Tracheal epithelial cell (primary cell): ENCODE results near the gene HDAC10. TPM values are rescaled to one million over a fixed set of nuclear protein-coding genes. Genes with fewer than 3 reads are reported as not detected.

ENCODE experiments used
- total RNA-seq: library from RNA; depleted of rRNA; stranded (reverse); fragments of >200 nt; gene quantifications from 2 replicates; pipeline ENCODE4 v1.2.1, GENCODE V29; 2014

The HDAC10 gene, protein sequence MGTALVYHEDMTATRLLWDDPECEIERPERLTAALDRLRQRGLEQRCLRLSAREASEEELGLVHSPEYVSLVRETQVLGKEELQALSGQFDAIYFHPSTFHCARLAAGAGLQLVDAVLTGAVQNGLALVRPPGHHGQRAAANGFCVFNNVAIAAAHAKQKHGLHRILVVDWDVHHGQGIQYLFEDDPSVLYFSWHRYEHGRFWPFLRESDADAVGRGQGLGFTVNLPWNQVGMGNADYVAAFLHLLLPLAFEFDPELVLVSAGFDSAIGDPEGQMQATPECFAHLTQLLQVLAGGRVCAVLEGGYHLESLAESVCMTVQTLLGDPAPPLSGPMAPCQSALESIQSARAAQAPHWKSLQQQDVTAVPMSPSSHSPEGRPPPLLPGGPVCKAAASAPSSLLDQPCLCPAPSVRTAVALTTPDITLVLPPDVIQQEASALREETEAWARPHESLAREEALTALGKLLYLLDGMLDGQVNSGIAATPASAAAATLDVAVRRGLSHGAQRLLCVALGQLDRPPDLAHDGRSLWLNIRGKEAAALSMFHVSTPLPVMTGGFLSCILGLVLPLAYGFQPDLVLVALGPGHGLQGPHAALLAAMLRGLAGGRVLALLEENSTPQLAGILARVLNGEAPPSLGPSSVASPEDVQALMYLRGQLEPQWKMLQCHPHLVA
- total RNA-seq = 16.9 and 17.7 TPM in 2 replicates

GRCh38 chr22:50250555-50251476 lies at the start of gene HDAC10:
Gene HDAC10 (minus strand): TSS chr22:50251265. CDS start chr22:50251032, 233 bp downstream.

GRCh38 chr22:50269970-50270665 lies 19.1 kb upstream of the HDAC10 start, which contains the start of gene MAPK11:
Gene MAPK11 (minus strand): TSS chr22:50270380. CDS start chr22:50270292, 88 bp downstream.

DNA sequence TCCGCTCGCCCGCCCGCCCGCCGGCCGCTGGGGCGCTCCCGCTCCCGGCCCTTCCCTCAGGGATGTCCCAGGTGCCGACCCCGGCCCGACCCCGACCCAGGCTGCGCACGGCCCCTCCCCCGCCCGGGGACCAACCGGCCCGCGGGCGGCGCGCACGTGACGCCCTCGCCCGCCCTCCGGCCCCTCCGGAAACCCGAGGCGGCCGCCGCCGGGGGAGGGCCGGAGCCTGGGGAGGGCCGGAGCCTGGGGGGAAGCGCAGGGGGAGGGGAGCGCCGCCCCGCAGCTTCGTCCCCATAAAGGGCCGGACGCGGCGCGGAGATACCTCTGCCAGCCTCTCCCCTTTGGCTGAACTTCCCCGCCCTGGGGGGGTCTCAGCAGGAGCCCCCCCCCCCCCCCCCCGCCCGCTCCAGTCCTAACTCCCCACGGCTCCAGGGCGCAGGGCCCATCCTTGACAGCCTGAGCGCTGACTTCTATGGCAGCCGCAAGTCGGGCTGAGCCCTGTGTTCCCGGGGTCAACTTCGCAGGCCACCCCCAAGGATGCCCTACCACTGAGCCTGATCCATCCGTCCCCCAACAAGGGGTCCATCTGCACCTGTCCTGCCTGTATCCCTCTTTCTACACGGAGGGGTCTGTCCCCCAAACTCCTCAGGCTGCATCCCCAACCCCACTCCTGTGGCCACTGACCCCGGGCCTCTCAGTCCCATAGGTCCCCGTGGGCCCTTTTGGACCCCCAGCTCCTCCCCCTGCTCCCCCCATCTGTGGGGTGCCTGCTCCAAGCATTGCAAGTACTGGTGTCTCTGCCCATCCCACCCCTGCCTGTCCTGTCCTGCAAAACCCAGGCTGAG lies 10.8 kb upstream of the HDAC10 start, which contains the start of gene MAPK12:
TSS of gene MAPK12 (minus strand) at position 69 of the 845 bp plus-strand sequence. CDS start 174 bp downstream, outside the sequence.

DNA sequence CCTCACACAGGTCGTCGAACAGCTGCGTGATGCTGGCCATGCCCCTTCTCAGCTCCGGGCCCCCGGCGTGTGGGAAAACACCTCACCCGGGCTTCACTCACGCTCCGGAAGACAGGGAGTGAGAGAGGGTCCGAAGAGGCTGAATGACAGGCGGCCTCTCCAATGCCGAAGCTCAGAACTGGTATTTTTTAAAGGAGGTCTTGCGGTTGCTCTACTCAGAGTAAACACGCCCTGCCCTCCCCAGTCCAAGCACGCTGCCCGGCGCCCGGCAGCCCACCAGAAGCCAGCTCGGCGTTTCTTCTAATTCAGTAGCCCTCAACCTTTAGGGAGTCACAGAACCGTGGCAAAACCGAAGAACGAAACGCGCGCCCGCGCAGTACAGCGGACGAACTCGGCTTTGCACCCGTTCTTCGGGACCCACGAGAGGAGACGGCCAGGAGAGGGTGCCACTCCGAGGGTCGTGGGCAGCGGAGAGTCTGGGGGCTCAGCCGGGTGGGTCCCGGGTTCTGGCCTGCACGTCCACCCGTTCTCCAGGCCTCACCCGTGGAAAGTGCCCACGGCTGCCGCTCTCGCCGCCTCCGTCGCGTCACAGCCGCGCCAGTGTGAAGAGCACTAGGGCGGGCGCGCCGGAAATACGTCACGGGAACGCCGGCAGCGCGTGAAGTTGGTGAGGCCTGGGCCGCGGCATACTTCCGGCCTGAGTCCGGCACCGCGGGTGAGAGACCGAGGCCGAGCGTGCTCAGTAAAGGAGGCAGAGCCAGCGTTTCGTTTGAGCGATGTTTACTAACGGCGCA lies 6.4 kb downstream of the HDAC10 start, which contains the start of gene TUBGCP6:
TSS of gene TUBGCP6 (minus strand) at position 604 of the 794 bp plus-strand sequence. CDS start at position 40, 564 bp downstream.

DNA sequence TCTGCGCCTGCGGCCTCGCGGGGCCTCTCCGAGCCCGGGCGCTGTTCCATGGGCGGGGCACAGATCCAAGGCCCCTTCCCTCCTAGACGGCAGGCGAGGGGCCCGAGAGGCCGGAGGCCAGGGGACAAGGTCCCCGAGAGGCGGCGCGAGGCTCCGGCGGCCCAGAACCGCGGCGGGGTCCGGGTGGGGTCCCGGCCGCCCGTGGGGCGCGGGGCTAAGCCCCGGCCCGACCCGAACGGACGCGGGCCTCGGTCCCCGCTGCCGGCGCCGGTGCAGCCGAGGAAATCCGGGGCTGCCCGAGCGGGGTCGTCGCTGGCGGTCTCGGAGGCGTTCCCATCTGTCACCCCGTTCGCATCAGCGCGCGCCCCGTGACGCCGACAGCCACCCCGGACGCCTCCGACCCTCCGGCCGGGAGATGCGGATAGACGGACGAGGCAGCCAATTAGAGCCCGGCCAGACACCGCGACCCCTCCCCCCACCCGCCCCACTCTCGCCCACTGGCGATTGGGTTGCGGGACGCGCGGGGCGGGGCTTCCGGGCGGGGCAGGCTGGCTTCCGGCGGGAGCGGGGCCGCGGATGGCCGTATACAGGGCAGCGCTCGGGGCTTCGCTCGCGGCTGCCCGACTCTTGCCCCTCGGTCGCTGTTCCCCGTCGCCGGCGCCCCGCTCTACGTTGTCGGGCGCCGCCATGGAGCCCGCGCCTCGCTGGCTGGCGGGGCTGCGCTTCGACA lies 50.4 kb downstream of the HDAC10 start, which contains the start of gene SELENOO:
TSS of gene SELENOO (plus strand) at position 551 of the 730 bp plus-strand sequence. CDS start at position 577, 26 bp downstream.

Other genes with a start within 250 kb of the HDAC10 start
- gene IL17REL, start 238.5 kb downstream of the HDAC10 start, total RNA-seq = not detected in 2 replicates
- not detected in 2 replicates for gene TTLL8, start 193.0 kb downstream of the HDAC10 start, total RNA-seq
- under 0.01 and 0.72 TPM in 2 replicates for gene MLC1, start 165.8 kb downstream of the HDAC10 start, total RNA-seq
- 0.48 and 0.64 TPM in 2 replicates for gene MOV10L1, start 161.3 kb downstream of the HDAC10 start, total RNA-seq
- gene PANX2, start 80.5 kb downstream of the HDAC10 start, total RNA-seq = under 0.01 and 0.48 TPM in 2 replicates
- gene TRABD, start 65.4 kb downstream of the HDAC10 start, total RNA-seq = 34.7 and 40.0 TPM in 2 replicates
- 33.0 and 47.5 TPM in 2 replicates for gene SELENOO, start 50.3 kb downstream of the HDAC10 start, total RNA-seq
- gene TUBGCP6, start 6.2 kb downstream of the HDAC10 start, total RNA-seq = 19.4 and 23.6 TPM in 2 replicates
- 11.7 and 27.7 TPM in 2 replicates for gene MAPK12, start 10.4 kb upstream of the HDAC10 start, total RNA-seq
- gene MAPK11, start 19.1 kb upstream of the HDAC10 start, total RNA-seq = 2.8 and 5.8 TPM in 2 replicates
- 127 and 141 TPM in 2 replicates for gene PLXNB2, start 56.4 kb upstream of the HDAC10 start, total RNA-seq
- 0.96 and 1.7 TPM in 2 replicates for gene DENND6B, start 75.7 kb upstream of the HDAC10 start, total RNA-seq
- 44.8 and 55.9 TPM in 2 replicates for gene PPP6R2, start 92.1 kb upstream of the HDAC10 start, total RNA-seq
- gene SBF1, start 223.8 kb upstream of the HDAC10 start, total RNA-seq = 102 and 137 TPM in 2 replicates
- gene ADM2, start 230.3 kb upstream of the HDAC10 start, total RNA-seq = 2.7 and 4.3 TPM in 2 replicates
- gene MIOX, start 235.6 kb upstream of the HDAC10 start, total RNA-seq = 0.72 TPM in 1 of 2 replicates, not detected in the other